Sciatic nerve (tissue), 2 donors: ENCODE results near the gene CKB. TPM values are rescaled to one million over a fixed set of nuclear protein-coding genes. Genes with fewer than 3 reads are reported as not detected.

ENCODE experiments used
- ATAC-seq: fragments of 200-7000 bp; cut with Tn5 transposase; one replicate; pipeline ENCODE4 v1.9.1; 2020; ENCODE audit warnings: mild to moderate bottlenecking, moderate library complexity
- DNase-seq: peaks from one replicate; pipeline ENCODE4 v3.0.0-alpha.2; 2020; ENCODE audit warnings: low spot score
- intact Hi-C: fragments of 100-400 bp; cut with DNase I; formaldehyde crosslinking; loops from one replicate; pipeline ENCODE4 v1.14.2; 2022
- total RNA-seq: library from RNA; stranded (reverse); fragmentation: NEBNext Ultra II Directional; extraction: Animal tissue kit (Norgen Biotek cat#: 25700); gene quantifications from one replicate; pipeline ENCODE4 v1.2.1, GENCODE V29; 2021
- donor health status: DM: no; HTN: no; CAD: no.
- donor health status: DM: no; HTN: no; CAD: no.

Gene CKB
- total RNA-seq, 1 donor from 2014 or later = 69.1 TPM

DNA sequence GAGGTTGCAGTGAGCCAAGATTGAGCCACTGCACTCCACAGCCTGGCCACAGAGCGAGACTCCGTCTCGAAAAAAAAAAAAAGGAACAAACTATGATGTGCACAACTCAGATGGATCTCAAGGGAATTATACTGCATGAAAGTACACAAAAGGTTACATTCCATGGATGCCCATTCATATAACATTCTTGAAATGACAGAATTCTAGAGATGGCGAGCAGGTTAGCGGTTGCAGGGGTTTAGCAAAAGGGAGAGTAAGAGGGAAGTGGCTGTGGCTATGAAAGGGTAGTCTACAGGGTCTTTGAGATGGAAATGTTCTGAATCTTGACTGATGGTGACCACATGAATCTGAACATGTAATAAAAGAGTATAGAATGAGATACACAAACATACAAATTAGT lies 49.7 kb downstream of the CKB start:
- DNase-seq (no peak), ATAC-seq (no peak)
- intact Hi-C loops = no loop called here

Other genes starting within 250 kb of the CKB start
- 186 TPM for gene EIF5, start 188.6 kb downstream of the CKB start, total RNA-seq
- 104 TPM for gene MARK3, start 137.4 kb downstream of the CKB start, total RNA-seq
- 12.4 TPM for gene TRMT61A, start 6.4 kb upstream of the CKB start, total RNA-seq
- gene BAG5, start 39.8 kb upstream of the CKB start, total RNA-seq = 30.3 TPM
- 37.4 TPM for gene COA8, start 40.1 kb upstream of the CKB start, total RNA-seq
- 303 TPM for gene KLC1, start 106.4 kb upstream of the CKB start, total RNA-seq
- 4.6 TPM for gene XRCC3, start 192.6 kb upstream of the CKB start, total RNA-seq
- gene ZFYVE21, start 193.0 kb upstream of the CKB start, total RNA-seq = 86.6 TPM